NCI-H1694 (cell line): ENCODE data around the gene SDR9C7.

Source experiments
- DNase-seq: peaks from one replicate; lab custom pipeline; 2025; lab: John Stamatoyannopoulos, UW

SDR9C7 gene

DNA sequence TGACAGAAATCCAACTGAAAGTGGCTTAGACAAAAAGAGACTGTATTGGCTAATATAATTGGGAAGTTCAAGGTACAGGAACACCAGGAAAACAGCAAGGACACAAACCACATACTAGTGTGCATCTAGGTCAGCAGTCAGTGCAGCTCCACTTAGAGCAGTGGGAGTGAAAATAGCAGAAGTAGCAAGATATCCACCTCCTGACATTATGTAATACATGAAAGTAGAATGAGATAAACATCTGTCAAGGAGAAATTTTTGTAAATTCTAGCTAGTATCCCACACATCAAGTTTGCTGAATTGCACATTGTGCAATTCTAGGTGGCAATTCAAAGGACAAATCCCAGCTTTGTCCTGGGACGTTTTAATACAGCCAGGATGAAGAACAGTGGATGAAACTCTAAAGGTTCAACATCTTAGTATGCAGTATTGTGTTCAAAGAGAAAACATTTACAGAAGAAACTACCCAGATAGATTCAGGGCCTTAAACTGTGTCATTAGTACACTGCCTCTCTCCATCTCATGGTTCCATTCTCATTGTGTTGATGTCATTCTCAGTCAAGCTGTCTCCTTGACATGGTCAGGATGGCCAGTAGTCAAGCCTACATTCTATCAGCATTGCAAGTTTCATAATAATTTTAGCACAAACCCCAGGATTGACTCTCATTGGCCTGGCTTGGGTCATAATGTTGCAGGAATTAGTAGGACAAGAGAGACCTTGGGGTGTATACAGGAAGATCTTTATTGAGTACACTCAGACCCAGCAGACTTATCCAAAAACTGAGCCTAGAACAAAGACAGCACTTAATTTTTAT is 56.8 kb downstream of the SDR9C7 start:
- DNase-seq = no peak

DNA sequence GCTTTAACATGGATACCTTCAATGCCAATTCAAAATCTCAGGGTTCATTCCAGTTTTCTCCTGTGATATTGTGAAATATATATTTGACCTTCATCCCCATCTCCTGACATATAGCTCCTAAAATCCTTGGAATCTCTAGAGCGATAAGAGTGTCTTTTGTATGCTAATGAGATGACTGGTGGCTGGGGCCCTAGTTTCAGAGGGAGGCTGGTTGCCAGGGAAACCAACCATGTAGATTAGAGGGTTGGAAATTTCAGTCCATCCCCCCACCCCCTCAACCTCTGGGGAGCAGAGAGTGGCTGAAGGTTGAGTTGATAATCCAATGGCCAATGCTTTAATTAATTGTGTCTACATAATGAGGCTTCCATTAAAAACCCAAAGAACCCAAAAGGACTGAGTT is 59.4 kb downstream of the SDR9C7 start:
- DNase-seq = no peak

DNA sequence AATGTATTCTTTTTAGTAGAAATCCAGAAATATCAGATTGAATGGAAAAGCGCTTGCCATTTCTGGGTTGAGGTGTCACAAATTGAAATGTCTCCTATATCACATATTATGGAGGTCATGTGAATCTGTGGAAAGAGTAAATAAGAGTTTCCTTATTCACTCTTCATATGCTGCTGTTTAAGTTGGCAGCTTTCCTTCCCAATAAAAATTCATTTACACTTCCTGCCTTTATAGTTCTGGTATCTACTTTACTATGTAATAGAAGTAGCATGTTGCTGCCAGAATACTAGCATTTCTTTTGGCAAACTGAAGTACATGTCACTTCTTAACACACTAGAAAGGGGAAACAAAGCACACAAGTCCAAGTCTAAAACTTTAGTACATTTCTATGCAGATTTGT is 60.8 kb downstream of the SDR9C7 start:
- no peak for DNase-seq
